ENCODE measurements around the gene TLE3. TPM values are rescaled to one million over a fixed set of nuclear protein-coding genes. Genes with fewer than 3 reads are reported as not detected.

Gene TLE3
- polyA plus RNA-seq, 2 of the 4 experiments (the other 2 are of a cell fraction) = 4.6 to 5.3 TPM

- TF ChIP-seq ELK1 (IDR thresholded peaks at IDR 0.05; ENCODE audit: low read depth, low read length) = no peak
These were observed 1.6 kb upstream of the TLE3 start (continued) for GRCh38 chr15:70099167-70099966.

- DNase-seq (ENCODE audit: low read depth in 1 of 2, low spot score in 1 of 2) (peak; percentile 45 to 54), FAIRE-seq (no peak), ATAC-seq (peak in 1 of 2 experiments; percentile 7; a peak in 3 of 6 replicates)
- Histone ChIP-seq H3K9me3 (no peaks in the 10 kb centered on the region), H3K27ac (peak overlapping the region; percentile 87 to 91), H3K4me2 (peak overlapping the region; percentile 99), H3K4me3 (peak overlapping the region; percentile 55), H3K4me1 (peaks cover 46% of the 10 kb centered on the region)
- POLR2A ChIA-PET = interaction anchor here (0.6 to 2.4 kb wide), 9 partner anchors 41 to 636 kb away, joined by 3 to 12 read pairs (median 5); no protein-coding TSS in a partner anchor
- TF ChIP-seq PBX3 (IDR thresholded peaks at IDR 0.05) = no peak
- TF ChIP-seq ZFP36 (IDR thresholded peaks at IDR 0.05; ENCODE audit: borderline replicate concordance, partially characterized antibody) = peak; percentile 28
- CTCF ChIA-PET = interaction anchor here (0.6 to 8.6 kb wide), 29 partner anchors 11 to 636 kb away, joined by 3 to 59 read pairs (median 4); no protein-coding TSS in a partner anchor
- 7% methylated on average over 33 of the region's 60 CpGs for WGBS (ENCODE audit: missing lambda C conversion rate)
These were observed 897 bp upstream of the TLE3 start for GRCh38 chr15:70098461-70099166.

- DNase-seq (ENCODE audit: low read depth in 1 of 2, low spot score in 1 of 2) (no peak), ATAC-seq (no peak), FAIRE-seq (no peak)
- Histone ChIP-seq H3K9me3 (no peaks in the 10 kb centered on the region), H3K27ac (peak overlapping the region; percentile 87 to 91; a peak in 5 of 6 replicates), H3K4me1 (peaks cover 46% of the 10 kb centered on the region), H3K4me3 (peak overlapping the region; percentile 55; the same call in 1 of the 3 replicates), H3K4me2 (peak overlapping the region; percentile 99)
- under 1% methylated on average over 7 of the region's 7 CpGs for WGBS (ENCODE audit: missing lambda C conversion rate)
- POLR2A ChIA-PET = interaction anchor here (0.6 to 2.5 kb wide), 12 partner anchors 9 to 646 kb away, joined by 3 to 12 read pairs (median 4); partner anchors contain the start of gene RPLP1
- CTCF ChIA-PET = interaction anchor here (0.6 to 8.6 kb wide), 43 partner anchors 8 to 650 kb away, joined by 3 to 59 read pairs (median 3); no protein-coding TSS in a partner anchor
- no peak for TF ChIP-seq KDM1A (IDR thresholded peaks at IDR 0.05; ENCODE audit: low read depth)
- TF ChIP-seq TFCP2L1 (CRISPR knock-in tag; IDR thresholded peaks at IDR 0.05) = no peak
- no peak for TF ChIP-seq SMC3 (IDR thresholded peaks at IDR 0.05)
- TF ChIP-seq HOXA7 (CRISPR knock-in tag; IDR thresholded peaks at IDR 0.05) = no peak
- no peak for TF ChIP-seq CHD4 (IDR thresholded peaks at IDR 0.05; ENCODE audit: borderline replicate concordance)
- TF ChIP-seq, protein P1, sequence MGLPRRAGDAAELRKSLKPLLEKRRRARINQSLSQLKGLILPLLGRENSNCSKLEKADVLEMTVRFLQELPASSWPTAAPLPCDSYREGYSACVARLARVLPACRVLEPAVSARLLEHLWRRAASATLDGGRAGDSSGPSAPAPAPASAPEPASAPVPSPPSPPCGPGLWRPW (IDR thresholded peaks at IDR 0.05) = no peak
- no peak for TF ChIP-seq NR3C1 (IDR thresholded peaks at IDR 0.05)
- TF ChIP-seq USF2 (IDR thresholded peaks at IDR 0.05) = no peak
- no peak for TF ChIP-seq ESRRA (IDR thresholded peaks at IDR 0.05; ENCODE audit: borderline replicate concordance, low read length)
- no peak for TF ChIP-seq RFX5 (IDR thresholded peaks at IDR 0.05)
- no peak for TF ChIP-seq CEBPB (IDR thresholded peaks at IDR 0.05)
- no peak for TF ChIP-seq ZFP36 (IDR thresholded peaks at IDR 0.05; ENCODE audit: borderline replicate concordance, partially characterized antibody)
These were observed 390 bp upstream of the TLE3 start for GRCh38 chr15:70098153-70098460.

- 0% methylated on average over 11 of the region's 37 CpGs for WGBS (ENCODE audit: missing lambda C conversion rate)
- no peaks in the 10 kb centered on the region for H3K9me3 ChIP-seq
- DNase-seq (ENCODE audit: low read depth in 1 of 2, low spot score in 1 of 2) (no peak), FAIRE-seq (no peak), ATAC-seq (peak; percentile 5 to 9; a peak in 2 of 6 replicates)
- TF ChIP-seq TP53 (CRISPR knock-in tag; IDR thresholded peaks at IDR 0.05) = no peak
- no peak for TF ChIP-seq MYC (IDR thresholded peaks at IDR 0.05; ENCODE audit: borderline replicate concordance, low read length)
- TF ChIP-seq CTCF (IDR thresholded peaks at IDR 0.05) = no peak
- TF ChIP-seq HOXB13 (CRISPR knock-in tag; IDR thresholded peaks at IDR 0.05; ENCODE audit: low read depth) = no peak
- TF ChIP-seq RCOR1 (IDR thresholded peaks at IDR 0.05; ENCODE audit: low read depth, low read length) = no peak
- no peak for TF ChIP-seq BHLHE40 (IDR thresholded peaks at IDR 0.05; ENCODE audit: low read depth, low read length)
- POLR2A ChIA-PET = interaction anchor here (1.0 to 2.5 kb wide), 8 partner anchors 8 to 645 kb away, joined by 3 to 12 read pairs (median 4); partner anchors contain the start of gene RPLP1
- peaks cover 43% of the 10 kb centered on the region for H3K4me1 ChIP-seq
- peak overlapping the region; percentile 72 for H3K4me3 ChIP-seq
- CTCF ChIA-PET = interaction anchor here (1.0 to 3.7 kb wide), 21 partner anchors 10 to 621 kb away, joined by 3 to 35 read pairs (median 3); no protein-coding TSS in a partner anchor
- H3K4me2 ChIP-seq = peak overlapping the region; percentile 99
- peak overlapping the region; percentile 73 to 82 for H3K27ac ChIP-seq
These were observed 725 bp downstream of the TLE3 start for GRCh38 chr15:70097063-70097320.

Measured in A549 (cell line).